WI38 (cell line): ENCODE results near the gene DEK.
"Not testable (repeated sequence)": the region's sequence is repeated elsewhere in the genome, so short reads cannot be mapped to it uniquely, and the experiment has no call there.

Experiments used
- H3K4me3 ChIP-seq: 2 replicates; pipeline ENCODE4 v1.5.1; 2011; ENCODE audit warnings: low read depth, mild to moderate bottlenecking, control low read depth, low read length
- TF ChIP-seq, protein P1 (sequence below): IDR thresholded peaks from 2 replicates; pipeline ENCODE4 v1.5.1; 2012; ENCODE audit warnings: low read depth, mild to moderate bottlenecking, control low read depth, low read length

DEK gene

DNA sequence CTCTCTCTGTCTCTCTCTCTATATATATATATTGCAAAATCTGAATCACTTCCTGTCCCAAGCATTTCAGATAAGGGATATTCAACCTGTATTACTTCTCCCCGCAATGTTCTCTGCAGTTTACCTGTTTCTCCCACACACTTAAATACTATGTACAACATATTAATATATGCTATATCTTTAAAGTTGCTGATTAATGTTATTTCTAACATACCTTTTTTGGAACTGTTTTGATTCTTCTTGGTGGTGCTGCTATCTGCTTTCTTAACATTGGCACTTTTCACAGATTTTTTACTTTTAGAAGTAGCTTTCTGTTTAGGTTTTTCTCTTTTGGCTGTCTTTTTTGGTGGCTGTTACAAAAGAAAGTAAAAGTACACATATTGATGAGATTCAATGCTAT, 27.2 kb downstream of the DEK start:
- H3K4me3 ChIP-seq: no peak overlapping the region

DNA sequence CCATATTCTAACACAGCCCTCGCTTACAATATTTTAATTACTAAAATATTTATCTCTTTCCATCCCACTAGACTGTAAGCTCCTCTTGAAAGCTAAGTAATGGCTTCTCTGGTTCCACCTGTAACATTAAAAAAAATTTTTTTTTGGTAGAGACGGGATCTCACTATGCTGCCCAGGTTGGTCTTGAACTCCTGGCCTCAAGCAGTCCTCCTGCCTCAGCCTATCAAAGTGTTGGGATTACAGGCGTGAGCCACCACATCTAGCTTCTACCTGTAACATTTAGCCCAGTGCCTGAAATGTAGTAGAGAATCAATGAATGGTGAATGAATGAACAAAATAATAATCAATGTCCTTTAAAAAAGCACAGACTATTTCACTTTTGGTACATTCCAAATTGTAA, 28.8 kb downstream of the DEK start:
- H3K4me3 ChIP-seq: no peak overlapping the region
- TF ChIP-seq, protein P1, sequence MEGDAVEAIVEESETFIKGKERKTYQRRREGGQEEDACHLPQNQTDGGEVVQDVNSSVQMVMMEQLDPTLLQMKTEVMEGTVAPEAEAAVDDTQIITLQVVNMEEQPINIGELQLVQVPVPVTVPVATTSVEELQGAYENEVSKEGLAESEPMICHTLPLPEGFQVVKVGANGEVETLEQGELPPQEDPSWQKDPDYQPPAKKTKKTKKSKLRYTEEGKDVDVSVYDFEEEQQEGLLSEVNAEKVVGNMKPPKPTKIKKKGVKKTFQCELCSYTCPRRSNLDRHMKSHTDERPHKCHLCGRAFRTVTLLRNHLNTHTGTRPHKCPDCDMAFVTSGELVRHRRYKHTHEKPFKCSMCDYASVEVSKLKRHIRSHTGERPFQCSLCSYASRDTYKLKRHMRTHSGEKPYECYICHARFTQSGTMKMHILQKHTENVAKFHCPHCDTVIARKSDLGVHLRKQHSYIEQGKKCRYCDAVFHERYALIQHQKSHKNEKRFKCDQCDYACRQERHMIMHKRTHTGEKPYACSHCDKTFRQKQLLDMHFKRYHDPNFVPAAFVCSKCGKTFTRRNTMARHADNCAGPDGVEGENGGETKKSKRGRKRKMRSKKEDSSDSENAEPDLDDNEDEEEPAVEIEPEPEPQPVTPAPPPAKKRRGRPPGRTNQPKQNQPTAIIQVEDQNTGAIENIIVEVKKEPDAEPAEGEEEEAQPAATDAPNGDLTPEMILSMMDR: no peak

More for the DNA sequence above, 27.2 kb downstream of the DEK start:
- TF ChIP-seq, protein P1: no peak

DNA sequence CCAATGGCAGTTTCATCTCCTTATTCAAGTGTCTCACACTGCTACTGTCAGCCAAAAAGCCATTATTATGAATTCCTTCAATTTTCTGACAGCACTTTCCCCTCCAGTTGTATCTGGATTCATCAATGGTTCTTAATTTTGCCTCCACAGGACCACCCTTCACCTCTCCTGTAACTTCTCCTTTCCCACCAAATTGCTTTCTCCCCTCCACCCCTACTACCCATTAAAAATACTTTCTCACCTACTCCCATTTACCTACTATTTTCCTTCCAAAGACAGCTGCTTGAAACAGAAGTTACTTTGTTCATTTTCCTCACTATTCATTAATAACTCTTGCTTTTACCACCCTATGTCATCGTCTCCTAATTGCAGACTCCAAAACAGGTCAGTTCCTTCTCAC, 29.8 kb downstream of the DEK start:
- no peak overlapping the region for H3K4me3 ChIP-seq
- TF ChIP-seq, protein P1: no peak

DNA sequence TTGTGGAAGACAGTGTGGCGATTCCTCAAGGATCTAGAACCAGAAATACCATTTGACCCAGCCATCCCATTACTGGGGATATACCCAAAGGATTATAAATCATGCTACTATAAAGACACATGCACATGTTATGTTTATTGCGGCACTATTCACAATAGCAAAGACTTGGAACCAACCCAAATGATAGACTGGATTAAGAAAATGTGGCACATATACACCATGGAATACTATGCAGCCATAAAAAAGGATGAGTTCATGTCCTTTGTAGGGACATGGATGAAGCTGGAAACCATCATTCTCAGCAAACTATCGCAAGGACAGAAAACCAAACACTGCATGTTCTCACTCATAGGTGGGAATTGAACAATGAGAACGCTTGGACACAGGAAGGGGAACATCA, 30.6 kb downstream of the DEK start:
- not testable (repeated sequence) for H3K4me3 ChIP-seq

DNA sequence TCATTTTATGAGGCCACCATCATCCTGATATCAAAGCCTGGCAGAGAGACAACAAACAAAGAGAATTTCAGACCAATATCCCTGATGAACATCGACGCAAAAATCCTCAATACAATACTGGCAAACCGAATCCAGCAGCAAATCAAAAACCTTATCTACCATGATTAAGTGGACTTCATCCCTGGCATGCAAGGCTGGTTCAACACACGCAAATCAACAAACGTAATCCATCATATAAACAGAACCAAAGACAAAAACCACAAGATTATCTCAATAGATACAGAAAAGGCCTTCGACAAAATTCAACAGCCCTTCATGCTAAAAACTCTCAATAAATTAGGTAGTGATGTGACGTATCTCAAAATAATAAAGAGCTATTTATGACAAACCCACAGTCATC, 32.5 kb downstream of the DEK start:
- not testable (repeated sequence) for H3K4me3 ChIP-seq

DNA sequence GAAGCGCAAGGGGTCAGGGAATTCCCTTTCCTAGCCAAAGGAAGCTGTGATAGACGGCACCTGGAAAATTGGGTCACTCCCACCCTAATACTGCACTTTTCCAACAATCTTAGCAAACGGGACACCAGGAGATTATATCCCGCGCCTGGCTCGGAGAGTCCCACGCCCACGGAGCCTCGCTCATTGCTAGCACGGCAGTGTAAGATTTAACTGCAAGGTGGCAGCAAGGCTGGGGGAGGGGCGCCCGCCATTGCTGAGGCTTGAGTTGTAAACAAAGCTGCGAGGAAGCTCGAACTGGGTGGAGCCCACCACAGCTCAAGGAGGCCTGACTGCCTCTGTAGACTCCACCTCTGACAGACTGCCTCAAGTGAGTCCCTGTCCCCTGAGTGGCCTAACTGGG, 35.7 kb downstream of the DEK start:
- H3K4me3 ChIP-seq: not testable (repeated sequence)

DNA sequence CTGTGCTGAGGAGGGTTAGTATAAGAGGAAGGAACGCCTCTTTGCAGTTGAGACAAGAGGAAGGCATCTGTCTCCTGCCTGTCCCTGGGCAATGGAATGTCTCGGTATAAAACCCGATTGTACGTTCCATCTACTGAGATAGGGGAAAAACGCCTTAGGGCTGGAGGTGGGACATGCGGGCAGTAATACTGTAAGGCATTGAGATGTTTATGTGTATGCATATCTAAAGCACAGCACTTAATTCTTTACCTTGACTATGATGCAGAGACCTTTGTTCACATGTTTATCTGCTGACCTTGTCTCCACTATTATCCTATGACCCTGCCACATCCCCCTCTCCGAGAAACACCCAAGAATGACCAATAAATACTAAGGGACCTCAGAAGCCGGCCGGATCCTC, 37.2 kb downstream of the DEK start:
- not testable (repeated sequence) for H3K4me3 ChIP-seq

DNA sequence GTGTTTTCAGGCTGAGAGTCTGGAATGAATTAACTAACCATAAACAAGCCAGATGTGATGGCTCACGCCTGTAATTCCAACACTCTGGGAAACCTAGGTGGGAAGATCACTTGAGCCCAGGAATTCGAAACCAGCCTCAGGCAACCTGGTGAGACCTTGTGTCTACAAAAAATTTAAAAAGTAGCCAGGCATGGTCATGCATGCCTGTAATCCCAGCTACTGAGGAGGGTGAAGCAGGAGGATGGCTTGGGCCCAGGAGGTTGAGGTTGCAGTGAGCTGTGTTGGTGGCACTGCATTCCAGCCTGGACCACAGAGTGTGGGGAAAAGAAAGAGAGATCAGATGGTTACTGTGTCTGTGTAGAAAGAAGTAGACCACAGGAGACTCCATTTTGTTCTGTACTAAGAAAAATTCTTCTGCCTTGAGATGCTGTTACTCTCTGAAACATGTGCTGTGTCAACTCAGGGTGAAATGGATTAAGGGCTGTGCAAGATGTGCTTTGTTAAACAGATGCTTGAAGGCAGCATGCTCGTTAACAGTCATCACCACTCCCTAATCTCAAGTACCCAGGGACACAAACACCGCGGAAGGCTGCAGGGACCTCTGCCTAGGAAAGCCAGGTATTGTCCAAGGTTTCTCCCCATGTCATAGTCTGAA, 37.8 kb downstream of the DEK start:
- not testable (repeated sequence) for H3K4me3 ChIP-seq

DNA sequence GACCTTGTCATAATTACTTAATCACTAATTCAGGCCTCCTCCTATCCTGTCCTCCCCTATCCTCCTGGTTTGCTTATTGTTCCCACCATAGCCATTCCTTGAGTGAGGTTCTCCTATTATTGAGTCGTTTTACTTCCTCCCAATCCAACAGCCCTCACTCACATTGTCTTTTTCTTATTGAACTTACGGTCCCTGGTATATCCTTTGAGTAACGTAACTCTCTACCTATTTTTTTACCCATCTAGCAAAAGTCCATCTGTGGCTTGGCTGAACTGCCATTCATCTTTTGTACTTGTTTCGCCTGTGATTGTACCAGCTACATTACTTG, 43.1 kb downstream of the DEK start:
- no peak overlapping the region for H3K4me3 ChIP-seq
- TF ChIP-seq, protein P1: no peak

DNA sequence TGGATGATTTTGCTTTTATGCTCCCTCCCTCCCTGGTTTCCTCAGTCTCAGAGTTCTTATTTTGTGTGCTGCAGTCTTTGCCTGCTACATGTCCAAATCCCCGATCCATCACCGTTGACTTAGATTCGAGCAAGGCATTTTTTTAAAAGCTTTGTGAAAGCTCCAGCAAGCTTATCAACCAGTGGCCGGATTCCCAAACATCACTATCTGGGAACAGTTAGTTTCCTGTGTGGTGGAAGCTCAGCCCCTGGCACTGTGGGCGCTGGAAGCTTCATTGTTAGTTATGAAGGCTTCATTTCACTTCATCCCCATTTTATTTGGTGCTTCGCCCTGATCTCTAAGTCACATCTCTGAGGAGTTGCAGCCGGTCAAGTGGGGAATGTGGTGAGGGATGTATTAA, 44.7 kb downstream of the DEK start:
- H3K4me3 ChIP-seq: no peak overlapping the region
- TF ChIP-seq, protein P1: no peak
